ENCODE results near the gene PCDHA1. TPM values are rescaled to one million over a fixed set of nuclear protein-coding genes. Genes with fewer than 3 reads are reported as not detected.

The PCDHA1 gene
- total RNA-seq, 4 donors from 2014 or later, result not detected

- intact Hi-C loops (cut with DNase I; ENCODE audit: low total_unique reads) (no loop called here), in situ Hi-C loops (cut with MboI; ENCODE audit: low sequenced_read_pairs in 4 of 4) (no loop called here)
- Histone ChIP-seq H3K27me3 (no peaks in the 10 kb centered on the region), H3K27ac (no peak overlapping the region), H3K4me3 (no peak overlapping the region), H3K36me3 (no peaks in the 10 kb centered on the region), H3K9me3 (no peaks in the 10 kb centered on the region), H3K4me1 (no peaks in the 10 kb centered on the region)
- TF ChIP-seq CTCF (IDR thresholded peaks at IDR 0.05 in 4 of 5, conservative IDR thresholded peaks at IDR 0.05 in 1 of 5) (no peak), POLR2A (IDR thresholded peaks at IDR 0.05) (no peak)
- DNase-seq (no peak), ATAC-seq (no peak)
Observed at GRCh38 chr5:140951636-140952035, 165.7 kb downstream of the PCDHA1 start.

- in situ Hi-C loops (cut with MboI; ENCODE audit: low sequenced_read_pairs in 4 of 4), result no loop called here
- H3K27ac ChIP-seq, result no peak overlapping the region
- DNase-seq (no peak), ATAC-seq (no peak)
- no peak overlapping the region for H3K4me3 ChIP-seq
- H3K4me1 ChIP-seq, result no peaks in the 10 kb centered on the region
- intact Hi-C loops (cut with DNase I; ENCODE audit: low total_unique reads), result no loop called here
- H3K36me3 ChIP-seq, result no peaks in the 10 kb centered on the region
- no peak for TF ChIP-seq CTCF (IDR thresholded peaks at IDR 0.05 in 4 of 5, conservative IDR thresholded peaks at IDR 0.05 in 1 of 5)
- TF ChIP-seq POLR2A (IDR thresholded peaks at IDR 0.05), result no peak
- no peaks in the 10 kb centered on the region for H3K27me3 ChIP-seq
- H3K9me3 ChIP-seq, result no peaks in the 10 kb centered on the region
Observed at GRCh38 chr5:140953234-140953633, 167.3 kb downstream of the PCDHA1 start.

GRCh38 chr5:140962190-140962589, 176.2 kb downstream of the PCDHA1 start:
- intact Hi-C loops (cut with DNase I; ENCODE audit: low total_unique reads), result no loop called here
- H3K9me3 ChIP-seq, result no peaks in the 10 kb centered on the region
- no peak overlapping the region for H3K27ac ChIP-seq
- DNase-seq (no peak), ATAC-seq (no peak)
- peaks cover 5 to 9% (median 6%) of the 10 kb centered on the region in 3 donors for H3K27me3 ChIP-seq
- H3K4me3 ChIP-seq, result no peak overlapping the region
- H3K4me1 ChIP-seq, result no peaks in the 10 kb centered on the region
- TF ChIP-seq CTCF (IDR thresholded peaks at IDR 0.05 in 4 of 5, conservative IDR thresholded peaks at IDR 0.05 in 1 of 5), result no peak
- no peak for TF ChIP-seq POLR2A (IDR thresholded peaks at IDR 0.05)
- H3K36me3 ChIP-seq, result no peaks in the 10 kb centered on the region
- in situ Hi-C loops (cut with MboI; ENCODE audit: low sequenced_read_pairs in 4 of 4), result no loop called here

GRCh38 chr5:140964356-140964755, 178.4 kb downstream of the PCDHA1 start:
- H3K27ac ChIP-seq, result no peak overlapping the region
- in situ Hi-C loops (cut with MboI; ENCODE audit: low sequenced_read_pairs in 4 of 4), result no loop called here
- TF ChIP-seq POLR2A (IDR thresholded peaks at IDR 0.05), result no peak
- no peak for TF ChIP-seq CTCF (IDR thresholded peaks at IDR 0.05 in 4 of 5, conservative IDR thresholded peaks at IDR 0.05 in 1 of 5)

GRCh38 chr5:140965905-140966292, 180.0 kb downstream of the PCDHA1 start:
- H3K4me1 ChIP-seq, result no peaks in the 10 kb centered on the region
- in situ Hi-C loops (cut with MboI; ENCODE audit: low sequenced_read_pairs in 4 of 4), result no loop called here
- peak overlapping the region; percentile 54 to 58 (median 56) for H3K4me3 ChIP-seq
- intact Hi-C loops (cut with DNase I; ENCODE audit: low total_unique reads), result no loop called here
- no peak for TF ChIP-seq CTCF (IDR thresholded peaks at IDR 0.05 in 4 of 5, conservative IDR thresholded peaks at IDR 0.05 in 1 of 5)
- TF ChIP-seq POLR2A (IDR thresholded peaks at IDR 0.05), result no peak
- H3K27me3 ChIP-seq, result peaks cover 6 to 15% (median 9%) of the 10 kb centered on the region in 3 donors
- DNase-seq, result no peak
- H3K36me3 ChIP-seq, result no peaks in the 10 kb centered on the region
- H3K9me3 ChIP-seq, result no peaks in the 10 kb centered on the region
- ATAC-seq, result no peak
- no peak overlapping the region for H3K27ac ChIP-seq

More at GRCh38 chr5:140964356-140964755, 178.4 kb downstream of the PCDHA1 start:
- no peaks in the 10 kb centered on the region for H3K36me3 ChIP-seq
- ATAC-seq (no peak), DNase-seq (no peak)
- H3K27me3 ChIP-seq, result peaks cover 6 to 15% (median 9%) of the 10 kb centered on the region in 3 donors
- no peaks in the 10 kb centered on the region for H3K4me1 ChIP-seq
- intact Hi-C loops (cut with DNase I; ENCODE audit: low total_unique reads), result no loop called here
- no peaks in the 10 kb centered on the region for H3K9me3 ChIP-seq
- H3K4me3 ChIP-seq, result no peak overlapping the region

All from gastrocnemius medialis (tissue), 4 donors.